Chondrocyte (in vitro differentiated cells): ENCODE results near the gene IZUMO4. TPM values are rescaled to one million over a fixed set of nuclear protein-coding genes. Genes with fewer than 3 reads are reported as not detected.

Experiments used
- DNase-seq: peaks from one replicate; pipeline ENCODE4 v3.0.0; 2021; ENCODE audit warnings: mixed read lengths, low spot score
- H3K27ac Mint-ChIP-seq: one replicate; pipeline ENCODE4 v1.8.0; 2021; ENCODE audit warnings: mild to moderate bottlenecking, moderate library complexity, mixed read lengths; ENCODE audit not compliant: unreplicated experiment
- H3K27me3 Mint-ChIP-seq: 2 replicates; pipeline ENCODE4 v1.8.0; 2021; ENCODE audit warnings: low read depth, mixed read lengths
- H3K36me3 Mint-ChIP-seq: 2 replicates; pipeline ENCODE4 v1.8.0; 2021; ENCODE audit warnings: low read depth, mixed read lengths
- H3K4me1 Mint-ChIP-seq: 2 replicates; pipeline ENCODE4 v1.8.0; 2021; ENCODE audit warnings: low read depth, mild to moderate bottlenecking, mixed read lengths
- H3K4me3 Mint-ChIP-seq: one replicate; pipeline ENCODE4 v1.8.0; 2021; ENCODE audit warnings: mild to moderate bottlenecking, moderate library complexity, mixed read lengths; ENCODE audit not compliant: unreplicated experiment
- H3K9me3 Mint-ChIP-seq: 2 replicates; pipeline ENCODE4 v1.8.0; 2021; ENCODE audit warnings: low read depth, mixed read lengths
- total RNA-seq: library from RNA; stranded (reverse); gene quantifications from 3 replicates; pipeline ENCODE4 v1.2.1, GENCODE V29; 2021
- TF ChIP-seq, protein P1 (sequence below): fragments of 200-600 bp; sonication (generic); IDR thresholded peaks from 2 replicates; pipeline ENCODE4 v1.5.0; 2021; ENCODE audit warnings: antibody characterized with exemption, mild to moderate bottlenecking, moderate library complexity

The IZUMO4 gene
- total RNA-seq, 1 donor from 2014 or later, result 3.2 TPM

DNA sequence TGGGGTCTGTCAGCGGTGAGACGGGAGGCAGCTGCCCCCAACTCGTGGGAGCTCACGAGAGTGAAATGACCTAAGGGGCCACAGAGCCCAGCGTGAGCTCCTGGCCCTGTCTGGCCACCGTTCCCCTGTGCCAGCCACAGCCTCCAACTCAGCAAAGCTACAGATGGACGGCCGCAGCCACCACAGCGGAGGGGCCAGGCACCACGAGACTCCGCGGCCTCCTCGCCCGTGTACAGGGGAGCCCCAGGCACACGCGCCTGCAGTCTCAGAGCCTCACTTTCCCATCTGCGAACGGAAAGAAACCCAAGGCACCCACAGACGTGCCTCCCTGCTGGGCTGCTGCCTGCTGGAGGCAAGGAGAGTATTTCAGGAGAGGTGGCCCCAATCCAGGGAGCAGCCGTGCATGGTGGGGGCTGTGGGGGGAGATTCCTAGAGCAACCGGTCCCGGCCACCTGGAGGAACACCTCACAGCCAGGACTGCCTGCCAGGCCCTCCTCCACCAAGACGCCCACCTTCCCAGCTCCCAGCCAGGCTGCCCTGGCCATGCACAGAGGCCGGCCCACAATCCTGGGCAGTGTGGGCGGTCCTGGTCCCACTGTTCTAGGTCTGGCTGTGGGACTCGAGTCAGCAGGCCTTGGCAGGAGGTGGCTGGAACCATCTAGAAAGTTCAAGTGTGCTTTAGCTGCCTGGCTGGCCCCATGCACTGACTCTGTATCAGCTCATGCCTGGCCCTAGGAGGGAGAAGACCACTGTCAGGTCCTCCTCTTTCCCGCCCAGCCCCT lies 47.6 kb upstream of the IZUMO4 start:
- DNase-seq, result peak; percentile 91
- TF ChIP-seq, protein P1, sequence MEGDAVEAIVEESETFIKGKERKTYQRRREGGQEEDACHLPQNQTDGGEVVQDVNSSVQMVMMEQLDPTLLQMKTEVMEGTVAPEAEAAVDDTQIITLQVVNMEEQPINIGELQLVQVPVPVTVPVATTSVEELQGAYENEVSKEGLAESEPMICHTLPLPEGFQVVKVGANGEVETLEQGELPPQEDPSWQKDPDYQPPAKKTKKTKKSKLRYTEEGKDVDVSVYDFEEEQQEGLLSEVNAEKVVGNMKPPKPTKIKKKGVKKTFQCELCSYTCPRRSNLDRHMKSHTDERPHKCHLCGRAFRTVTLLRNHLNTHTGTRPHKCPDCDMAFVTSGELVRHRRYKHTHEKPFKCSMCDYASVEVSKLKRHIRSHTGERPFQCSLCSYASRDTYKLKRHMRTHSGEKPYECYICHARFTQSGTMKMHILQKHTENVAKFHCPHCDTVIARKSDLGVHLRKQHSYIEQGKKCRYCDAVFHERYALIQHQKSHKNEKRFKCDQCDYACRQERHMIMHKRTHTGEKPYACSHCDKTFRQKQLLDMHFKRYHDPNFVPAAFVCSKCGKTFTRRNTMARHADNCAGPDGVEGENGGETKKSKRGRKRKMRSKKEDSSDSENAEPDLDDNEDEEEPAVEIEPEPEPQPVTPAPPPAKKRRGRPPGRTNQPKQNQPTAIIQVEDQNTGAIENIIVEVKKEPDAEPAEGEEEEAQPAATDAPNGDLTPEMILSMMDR, result no peak
- Mint-ChIP-seq H3K4me1 (peaks cover 34% of the 10 kb centered on the region), H3K27me3 (no peaks in the 10 kb centered on the region), H3K9me3 (no peaks in the 10 kb centered on the region), H3K27ac (peak overlapping the region; percentile 68), H3K36me3 (no peaks in the 10 kb centered on the region), H3K4me3 (peak overlapping the region; percentile 79)

DNA sequence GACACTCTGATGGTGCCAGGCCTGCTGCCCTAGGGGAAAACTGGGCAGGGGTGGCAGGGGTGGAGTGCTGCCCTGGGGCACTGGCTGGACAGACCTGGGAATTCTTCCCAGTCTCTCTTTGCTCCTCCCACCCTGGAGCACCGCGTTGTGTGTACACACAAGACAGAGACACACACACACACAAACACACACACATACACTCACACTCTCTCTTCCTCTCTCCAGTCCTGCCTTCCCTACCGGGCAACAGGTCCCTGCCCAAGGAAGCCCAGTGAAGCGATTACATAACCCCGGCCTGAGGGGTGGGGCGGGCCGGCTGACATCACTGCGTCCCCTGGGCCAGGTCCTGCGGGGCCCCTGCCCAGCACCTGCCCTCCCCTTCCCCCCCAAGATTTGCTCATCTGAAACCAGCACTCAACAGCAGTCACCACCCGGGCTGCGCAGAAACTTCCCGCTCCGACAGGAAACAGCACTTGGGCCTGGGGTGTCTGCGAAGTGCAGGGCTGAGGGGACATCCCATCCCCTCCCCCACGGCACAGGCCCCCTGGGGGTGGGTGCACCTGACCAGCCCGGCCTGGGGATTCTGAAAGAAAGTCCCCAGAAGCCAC lies 46.9 kb upstream of the IZUMO4 start:
- Mint-ChIP-seq H3K27me3 (no peaks in the 10 kb centered on the region), H3K4me1 (peaks cover 36% of the 10 kb centered on the region)

GRCh38 chr19:2050349-2050990 lies 46.2 kb upstream of the IZUMO4 start:
- peak; percentile 92 for DNase-seq
- Mint-ChIP-seq H3K4me1 (peaks cover 40% of the 10 kb centered on the region), H3K27me3 (no peaks in the 10 kb centered on the region), H3K36me3 (no peaks in the 10 kb centered on the region), H3K9me3 (no peaks in the 10 kb centered on the region), H3K4me3 (peak overlapping the region; percentile 79), H3K27ac (no peak overlapping the region)
- TF ChIP-seq, protein P1, result no peak

More for the DNA sequence above, 46.9 kb upstream of the IZUMO4 start:
- H3K9me3 Mint-ChIP-seq, result no peaks in the 10 kb centered on the region
- H3K36me3 Mint-ChIP-seq, result no peaks in the 10 kb centered on the region
- TF ChIP-seq, protein P1, result no peak
- DNase-seq, result no peak
- H3K4me3 Mint-ChIP-seq, result peak overlapping the region; percentile 79
- H3K27ac Mint-ChIP-seq, result peak overlapping the region; percentile 68

DNA sequence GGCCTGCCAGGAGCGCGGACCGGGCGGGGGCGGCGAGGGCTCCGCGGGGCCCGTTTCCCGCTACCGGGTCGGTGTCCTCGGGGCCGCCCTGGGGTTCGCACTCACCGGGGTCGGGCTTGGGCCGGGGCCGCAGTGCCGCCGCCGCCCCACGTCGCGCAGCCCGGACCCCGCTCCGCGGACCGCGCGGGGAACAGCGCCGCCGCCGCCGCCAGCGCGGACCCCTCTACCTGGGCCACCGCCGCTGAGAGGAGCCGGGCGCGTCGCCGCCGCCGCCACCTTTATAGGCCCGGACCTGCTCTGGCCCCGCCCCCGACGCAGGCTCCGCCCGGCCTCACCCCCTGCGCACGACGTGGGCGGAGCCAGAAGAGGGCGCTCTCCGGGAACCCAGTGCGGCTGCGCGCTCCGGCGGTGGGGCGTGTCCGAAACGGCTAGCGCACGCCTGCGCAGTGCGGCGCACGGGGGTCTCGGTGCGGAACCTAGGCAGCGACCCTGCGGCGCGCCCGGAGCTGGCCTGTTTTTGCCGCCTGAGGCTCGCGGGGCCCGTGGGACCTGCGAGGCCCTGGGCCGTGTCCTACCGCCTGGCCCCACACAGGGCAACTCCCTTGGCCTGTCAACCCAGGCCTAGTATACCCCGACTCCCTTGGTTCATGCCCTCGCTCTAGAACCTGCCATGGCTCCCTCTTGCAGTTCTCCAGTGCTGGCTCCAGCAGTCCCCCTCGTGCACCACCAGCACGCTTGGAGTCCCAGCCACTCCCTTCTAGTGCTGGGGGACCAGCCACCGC lies 45.5 kb upstream of the IZUMO4 start, which contains the start of gene MKNK2:
Gene MKNK2, minus strand, starts transcription at position 254 of the 782 bp plus-strand sequence. CDS start 393 bp downstream, outside the sequence.
- H3K27me3 Mint-ChIP-seq, result no peaks in the 10 kb centered on the region
- TF ChIP-seq, protein P1, result peak; percentile 79
- DNase-seq, result peak; percentile 97
- H3K27ac Mint-ChIP-seq, result peak within 1 kb of the TSS; percentile 85
- H3K4me3 Mint-ChIP-seq, result peak within 1 kb of the TSS; percentile 79
- no peaks in the 10 kb centered on the region for H3K9me3 Mint-ChIP-seq
- no peaks in the 10 kb centered on the region for H3K36me3 Mint-ChIP-seq
- peaks cover 44% of the 10 kb centered on the region for H3K4me1 Mint-ChIP-seq
